ENCODE measurements around the gene ENTPD2.
"Not testable (repeated sequence)": the region's sequence is repeated elsewhere in the genome, so short reads cannot be mapped to it uniquely, and the experiment has no call there.

DNA sequence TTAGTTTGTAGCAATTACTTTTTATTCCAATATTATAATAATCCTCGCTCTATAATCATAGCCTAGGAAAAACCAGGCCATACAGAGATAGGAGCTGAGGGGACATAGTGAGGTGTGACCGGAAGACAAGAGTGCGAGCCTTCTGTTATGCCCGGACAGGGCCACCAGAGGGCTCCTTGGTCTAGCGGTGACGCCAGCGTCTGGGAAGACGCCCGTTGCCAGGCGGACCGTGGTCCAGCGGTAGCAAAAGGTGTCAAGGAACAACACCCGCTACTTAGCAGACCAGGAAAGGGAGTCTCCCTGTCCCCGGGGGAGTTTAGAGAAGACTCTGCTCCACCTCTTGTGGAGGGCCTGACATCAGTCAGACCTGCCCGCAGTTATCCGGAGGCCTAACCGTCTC is 49.6 kb downstream of the ENTPD2 start:
- TF ChIP-seq, protein P1, sequence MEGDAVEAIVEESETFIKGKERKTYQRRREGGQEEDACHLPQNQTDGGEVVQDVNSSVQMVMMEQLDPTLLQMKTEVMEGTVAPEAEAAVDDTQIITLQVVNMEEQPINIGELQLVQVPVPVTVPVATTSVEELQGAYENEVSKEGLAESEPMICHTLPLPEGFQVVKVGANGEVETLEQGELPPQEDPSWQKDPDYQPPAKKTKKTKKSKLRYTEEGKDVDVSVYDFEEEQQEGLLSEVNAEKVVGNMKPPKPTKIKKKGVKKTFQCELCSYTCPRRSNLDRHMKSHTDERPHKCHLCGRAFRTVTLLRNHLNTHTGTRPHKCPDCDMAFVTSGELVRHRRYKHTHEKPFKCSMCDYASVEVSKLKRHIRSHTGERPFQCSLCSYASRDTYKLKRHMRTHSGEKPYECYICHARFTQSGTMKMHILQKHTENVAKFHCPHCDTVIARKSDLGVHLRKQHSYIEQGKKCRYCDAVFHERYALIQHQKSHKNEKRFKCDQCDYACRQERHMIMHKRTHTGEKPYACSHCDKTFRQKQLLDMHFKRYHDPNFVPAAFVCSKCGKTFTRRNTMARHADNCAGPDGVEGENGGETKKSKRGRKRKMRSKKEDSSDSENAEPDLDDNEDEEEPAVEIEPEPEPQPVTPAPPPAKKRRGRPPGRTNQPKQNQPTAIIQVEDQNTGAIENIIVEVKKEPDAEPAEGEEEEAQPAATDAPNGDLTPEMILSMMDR (IDR thresholded peaks at IDR 0.05 in 2 of 3, conservative IDR thresholded peaks at IDR 0.05 in 1 of 3; ENCODE audit: control insufficient read depth in 2 of 3, extremely low read depth in 1 of 3, insufficient read depth in 1 of 3, low read depth in 3 of 3, low read length in 3 of 3), result peak in 1 of 3 experiments; percentile 27; a peak in 1 of 6 replicates
- TF ChIP-seq PML (IDR thresholded peaks at IDR 0.05; ENCODE audit: low read length); TARDBP (IDR thresholded peaks at IDR 0.05; ENCODE audit: borderline replicate concordance); MYB (IDR thresholded peaks at IDR 0.05; ENCODE audit: borderline replicate concordance, low read depth, low read length); POLR2AphosphoS5 (IDR thresholded peaks at IDR 0.05; ENCODE audit: low read length); ESRRA (IDR thresholded peaks at IDR 0.05; ENCODE audit: low read length); EZH2 (IDR thresholded peaks at IDR 0.05; ENCODE audit: borderline replicate concordance, control insufficient read depth, low read depth, low read length); YY1 (IDR thresholded peaks at IDR 0.05; ENCODE audit: low read depth, low read length): not testable (repeated sequence)
